ENCODE measurements around the gene PLCD1. TPM values are rescaled to one million over a fixed set of nuclear protein-coding genes. Genes with fewer than 3 reads are reported as not detected.
A peak's percentile ranks its signal among the peaks of the same experiment; 100 is the strongest.

The PLCD1 gene
- total RNA-seq, 1 donor from 2014 or later: 28.7 TPM

- H3K27me3 Mint-ChIP-seq: peaks cover 8% of the 10 kb centered on the region
- H3K36me3 Mint-ChIP-seq: no peaks in the 10 kb centered on the region
- H3K4me3 Mint-ChIP-seq: peak overlapping the region; percentile 84
- peaks cover 18% of the 10 kb centered on the region for H3K4me1 Mint-ChIP-seq (ENCODE audit: unreplicated experiment)
- peak overlapping the region; percentile 68 for H3K27ac Mint-ChIP-seq
- DNase-seq (ENCODE audit: extremely low spot score, unreplicated experiment): no peak
- no peaks in the 10 kb centered on the region for H3K9me3 Mint-ChIP-seq
- TF ChIP-seq CTCF (conservative IDR thresholded peaks at IDR 0.05): no peak
Observed at GRCh38 chr3:38028621-38029361, 651 bp downstream of the PLCD1 start.

DNA sequence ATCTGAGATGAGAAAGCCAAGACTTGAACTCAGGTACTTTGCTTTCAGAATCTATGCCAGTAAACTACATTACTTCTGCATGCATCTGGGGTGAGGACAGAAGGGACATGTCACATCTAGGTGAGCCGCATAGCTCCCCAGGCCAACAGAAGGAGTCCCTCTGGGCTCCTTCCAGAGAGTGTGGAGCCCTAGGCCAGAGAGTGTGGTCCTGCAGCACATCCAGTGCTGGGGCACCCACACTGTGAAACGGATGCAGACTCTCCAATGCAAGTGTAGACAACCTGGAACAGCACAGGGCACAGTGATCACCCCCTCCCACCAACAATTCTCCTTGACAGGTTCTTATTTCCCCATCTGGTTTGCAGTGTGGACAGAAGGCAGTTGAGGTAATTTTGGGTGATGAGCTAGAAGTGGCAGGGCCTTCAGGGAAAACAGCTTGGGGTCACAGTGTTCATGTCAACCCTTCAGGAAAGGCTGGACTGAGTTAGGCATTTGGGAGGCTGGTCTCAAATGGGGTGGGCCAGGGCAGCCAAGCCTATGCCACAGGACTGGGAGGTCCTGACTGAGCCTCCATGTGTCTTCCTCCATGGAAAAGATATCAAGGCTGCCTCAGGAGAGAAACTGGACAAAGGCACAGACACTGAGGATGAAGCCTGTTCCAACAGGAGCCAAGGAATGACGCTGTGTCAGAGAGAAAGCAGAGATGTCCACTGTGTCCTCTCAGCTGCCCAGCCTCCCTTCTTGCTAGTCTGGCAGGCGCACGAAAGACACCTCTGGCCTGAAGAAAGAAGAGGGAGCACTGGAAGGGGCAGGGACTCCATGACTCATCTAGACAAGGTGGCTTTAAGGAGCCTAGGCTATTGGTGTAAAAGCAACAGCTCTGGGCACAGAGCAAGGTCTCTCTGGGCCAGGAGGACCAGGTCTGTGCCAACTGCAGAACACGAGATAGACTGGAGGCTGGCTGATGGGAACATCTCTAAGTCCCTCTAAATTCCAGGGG is 1.7 kb downstream of the PLCD1 start:
- H3K4me1 Mint-ChIP-seq (ENCODE audit: unreplicated experiment): peaks cover 17% of the 10 kb centered on the region
- H3K27me3 Mint-ChIP-seq: peaks cover 8% of the 10 kb centered on the region
- TF ChIP-seq CTCF (conservative IDR thresholded peaks at IDR 0.05): no peak
- DNase-seq (ENCODE audit: extremely low spot score, unreplicated experiment): no peak
- peak overlapping the region; percentile 84 for H3K4me3 Mint-ChIP-seq
- H3K9me3 Mint-ChIP-seq: no peaks in the 10 kb centered on the region
- peak overlapping the region; percentile 68 for H3K27ac Mint-ChIP-seq
- no peaks in the 10 kb centered on the region for H3K36me3 Mint-ChIP-seq

DNA sequence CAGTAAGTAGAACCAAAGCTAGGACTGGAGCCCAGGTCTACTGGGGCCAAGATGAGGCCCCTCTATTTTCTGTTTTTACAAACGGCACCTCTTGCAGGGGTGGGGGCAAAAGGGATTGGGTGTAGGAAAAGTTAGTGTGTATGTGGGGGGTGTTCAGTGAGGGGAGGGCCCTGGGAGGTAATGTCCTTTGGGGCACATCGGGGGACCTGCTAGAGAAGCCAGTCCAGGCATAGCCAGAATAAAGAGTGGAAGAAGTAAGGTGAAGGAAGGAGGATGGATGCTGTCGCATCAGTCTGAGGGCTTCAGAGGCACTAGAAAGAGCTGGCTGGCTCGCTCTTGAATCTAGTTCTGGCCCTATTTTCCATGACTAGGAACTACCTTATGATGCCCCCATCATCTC is 2.6 kb downstream of the PLCD1 start:
- H3K36me3 Mint-ChIP-seq: no peaks in the 10 kb centered on the region
- no peak overlapping the region for H3K27ac Mint-ChIP-seq
- peaks cover 8% of the 10 kb centered on the region for H3K27me3 Mint-ChIP-seq
- DNase-seq (ENCODE audit: extremely low spot score, unreplicated experiment): no peak
- no peak for TF ChIP-seq CTCF (conservative IDR thresholded peaks at IDR 0.05)
- no peaks in the 10 kb centered on the region for H3K9me3 Mint-ChIP-seq
- peak overlapping the region; percentile 84 for H3K4me3 Mint-ChIP-seq
- H3K4me1 Mint-ChIP-seq (ENCODE audit: unreplicated experiment): peaks cover 17% of the 10 kb centered on the region

- no peaks in the 10 kb centered on the region for H3K27me3 Mint-ChIP-seq
- H3K27ac Mint-ChIP-seq: peak overlapping the region; percentile 92
- no peak for DNase-seq (ENCODE audit: extremely low spot score, unreplicated experiment)
- H3K4me3 Mint-ChIP-seq: peak overlapping the region; percentile 98
- no peaks in the 10 kb centered on the region for H3K9me3 Mint-ChIP-seq
- peaks cover 11% of the 10 kb centered on the region for H3K4me1 Mint-ChIP-seq (ENCODE audit: unreplicated experiment)
- TF ChIP-seq CTCF (conservative IDR thresholded peaks at IDR 0.05): no peak
- peaks cover 4% of the 10 kb centered on the region for H3K36me3 Mint-ChIP-seq
Observed at GRCh38 chr3:38022896-38023709, 6.3 kb downstream of the PLCD1 start.

DNA sequence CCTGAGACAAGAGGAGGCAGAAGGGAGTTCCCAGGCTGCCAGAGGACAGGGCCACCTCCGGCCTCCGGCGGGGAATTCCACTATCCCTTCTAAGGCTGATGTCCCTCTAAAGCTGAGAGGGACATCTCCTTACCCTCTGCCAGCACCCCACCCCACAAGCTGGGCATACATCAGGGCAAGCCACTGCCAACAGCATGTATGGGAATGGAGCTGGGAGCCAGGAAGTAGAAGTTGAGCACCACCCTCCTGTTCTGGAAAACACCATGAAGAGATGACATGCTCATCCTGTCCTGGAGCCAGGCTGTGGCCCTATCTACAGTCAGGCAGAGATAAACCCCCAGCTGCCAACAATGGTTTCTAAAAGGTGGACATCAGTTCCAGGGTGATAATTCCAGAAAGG is 7.1 kb downstream of the PLCD1 start:
- no peak for DNase-seq (ENCODE audit: extremely low spot score, unreplicated experiment)
- no peaks in the 10 kb centered on the region for H3K9me3 Mint-ChIP-seq
- H3K27ac Mint-ChIP-seq: no peak overlapping the region
- no peak overlapping the region for H3K4me3 Mint-ChIP-seq
- no peaks in the 10 kb centered on the region for H3K27me3 Mint-ChIP-seq
- peaks cover 11% of the 10 kb centered on the region for H3K4me1 Mint-ChIP-seq (ENCODE audit: unreplicated experiment)
- peaks cover 4% of the 10 kb centered on the region for H3K36me3 Mint-ChIP-seq
- TF ChIP-seq CTCF (conservative IDR thresholded peaks at IDR 0.05): no peak

All from type B pancreatic cell (in vitro differentiated cells).